Kidney (tissue), 14 donors: ENCODE data around the gene TRAK1. TPM values are rescaled to one million over a fixed set of nuclear protein-coding genes. Genes with fewer than 3 reads are reported as not detected.
A peak's percentile ranks its signal among the peaks of the same experiment; 100 is the strongest.

ENCODE experiments used
- DNase-seq, 5 donors: peaks; one replicate each; pipeline ENCODE4 v3.0.0-alpha.2; 2013 to 2020
- FAIRE-seq: peaks from 2 replicates; lab custom pipeline; 2012; peaks lifted over from hg19 to GRCh38; lab: Jason Lieb, UNC
- H3K27ac ChIP-seq, 2 donors: one replicate each; pipeline ENCODE4 v1.7.0; 2013; ENCODE audit warnings: low read depth in 2 of 2, low read length in 2 of 2, inconsistent platforms in 1 of 2
- H3K27me3 ChIP-seq: one replicate; pipeline ENCODE4 v1.7.1; 2013; ENCODE audit warnings: low read length, inconsistent platforms; ENCODE audit not compliant: control insufficient read depth, insufficient read depth
- H3K36me3 ChIP-seq, 3 donors: one replicate each; pipeline versions ENCODE4 v1.7.0 to v1.7.1; 2013; ENCODE audit warnings: low read length in 3 of 3, control low read depth in 1 of 3, inconsistent platforms in 1 of 3; ENCODE audit not compliant: insufficient read depth in 3 of 3, control insufficient read depth in 2 of 3
- H3K4me1 ChIP-seq, 3 donors: one replicate each; pipeline versions ENCODE4 v1.7.0 to v1.7.1; 2013; ENCODE audit warnings: low read length in 3 of 3, inconsistent platforms in 1 of 3, low read depth in 1 of 3; ENCODE audit not compliant: control insufficient read depth in 2 of 3, insufficient read depth in 2 of 3
- H3K4me3 ChIP-seq, 3 donors: one replicate each; pipeline versions ENCODE4 v1.7.0 to v1.8.1; 2013; ENCODE audit warnings: low read length in 3 of 3, control low read depth in 1 of 3, inconsistent platforms in 1 of 3
- H3K9ac ChIP-seq, 3 donors: one replicate each; pipeline versions ENCODE4 v1.7.0 to v1.7.1; 2013; ENCODE audit warnings: low read length in 3 of 3, control low read depth in 1 of 3, inconsistent platforms in 1 of 3
- H3K9me3 ChIP-seq, 3 donors: one replicate each; pipeline versions ENCODE4 v1.7.0 to v1.7.1; 2013; ENCODE audit warnings: low read length in 3 of 3, control low read depth in 1 of 3, inconsistent platforms in 1 of 3; ENCODE audit not compliant: control insufficient read depth in 2 of 3, insufficient read depth in 1 of 3
- CTCF ChIP-seq: IDR thresholded peaks from 3 replicates; pipeline ENCODE4 v1.5.1; 2012; ENCODE audit warnings: mild to moderate bottlenecking, moderate library complexity, borderline replicate concordance; ENCODE audit not compliant: insufficient read depth; ENCODE audit errors: extremely low read depth
- intact Hi-C: fragments of 100-400 bp; cut with DNase I; formaldehyde crosslinking; loops from one replicate; pipeline ENCODE4 v1.11.1; 2022
- polyA plus RNA-seq: library from polyadenylated mRNA; stranded (reverse); fragments of 350-450 nt; fragmentation: Illumina TruSeq; extraction: RNeasy Lipid Tissue Mini Kit (QIAGEN cat#74804); gene quantifications from one replicate; pipeline ENCODE4 v1.2.3, GENCODE V29; 2014; ENCODE audit warnings: low read depth, low replicate concordance; ENCODE audit not compliant: insufficient read depth
- total RNA-seq: library from RNA; stranded (reverse); fragmentation: NEBNext Ultra II Directional; extraction: Animal tissue kit (Norgen Biotek cat#: 25700); gene quantifications from one replicate; pipeline ENCODE4 v1.2.1, GENCODE V29; 2021
- donor health status: control.
- donor health status: control.
- donor health status: control.
- donor health status: control.
- donor health status: control.
- donor health status: DM: yes; HTN: yes; CAD: no.
- donor health status: Normal renal cell carcinoma (clear cell type).

TRAK1 gene
- total and polyA plus RNA-seq, 2 donors from 2014 or later, result 16.2 to 41.0 TPM

DNA sequence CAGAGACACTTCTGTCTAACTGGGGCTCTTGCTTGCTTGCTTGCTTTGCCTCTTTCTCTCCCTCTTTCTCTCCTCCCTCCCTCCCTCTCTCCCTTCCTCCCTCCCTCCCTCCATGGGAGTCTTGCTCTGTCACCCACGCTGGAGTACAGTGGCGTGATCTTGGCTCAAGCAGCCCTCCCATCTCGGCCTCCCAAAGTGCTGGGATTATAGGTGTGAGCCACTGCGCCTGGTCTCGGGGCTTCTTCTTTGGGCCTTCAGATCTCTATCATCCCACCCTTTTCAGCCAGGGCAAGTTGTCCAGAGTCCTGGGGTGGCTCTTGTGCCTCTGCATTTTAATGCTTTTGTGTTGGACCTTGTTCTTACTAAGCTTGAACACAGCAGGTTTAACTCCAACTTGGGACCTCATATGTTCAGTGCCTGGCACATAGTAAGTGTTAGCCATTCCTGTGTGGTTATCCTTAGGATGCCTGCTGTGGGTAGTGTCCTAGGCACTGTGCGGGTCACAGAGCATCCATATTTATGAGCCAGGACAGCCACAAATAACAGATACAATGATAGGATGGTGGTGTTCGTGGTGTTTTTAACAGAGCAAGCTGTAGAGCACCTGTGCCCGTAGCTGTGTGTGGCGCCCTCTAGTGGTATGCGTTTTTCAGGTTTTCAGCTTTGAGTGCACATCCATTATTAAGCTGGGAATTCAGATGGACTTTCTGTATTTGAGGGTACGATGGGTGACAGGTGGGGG is 99.7 kb downstream of the TRAK1 start:
- no peaks in the 10 kb centered on the region for H3K27me3 ChIP-seq
- peaks cover 2 to 34% (median 33%) of the 10 kb centered on the region in 3 donors for H3K36me3 ChIP-seq
- H3K9me3 ChIP-seq, result no peaks in the 10 kb centered on the region
- no peak overlapping the region for H3K4me3 ChIP-seq
- H3K4me1 ChIP-seq, result peaks cover 0 to 21% (median 14%) of the 10 kb centered on the region in 3 donors
- intact Hi-C loops, result no loop called here
- DNase-seq (peak in 4 of 5 donors; percentile 73 to 85 (median 81)), FAIRE-seq (no peak)
- peak; percentile 92 for TF ChIP-seq CTCF
- H3K9ac ChIP-seq, result no peak overlapping the region
- no peak overlapping the region for H3K27ac ChIP-seq

GRCh38 chr3:42191443-42191747 is 100.2 kb downstream of the TRAK1 start:
- H3K4me3 ChIP-seq, result no peak overlapping the region
- H3K4me1 ChIP-seq, result peaks cover 0 to 21% (median 14%) of the 10 kb centered on the region in 3 donors
- intact Hi-C loops, result no loop called here
- no peak for FAIRE-seq
- no peak overlapping the region for H3K9ac ChIP-seq
- H3K36me3 ChIP-seq, result peaks cover 2 to 37% (median 33%) of the 10 kb centered on the region in 3 donors
- H3K27ac ChIP-seq, result no peak overlapping the region
- TF ChIP-seq CTCF, result no peak
- H3K27me3 ChIP-seq, result no peaks in the 10 kb centered on the region
- no peaks in the 10 kb centered on the region for H3K9me3 ChIP-seq
- DNase-seq, result no peak

DNA sequence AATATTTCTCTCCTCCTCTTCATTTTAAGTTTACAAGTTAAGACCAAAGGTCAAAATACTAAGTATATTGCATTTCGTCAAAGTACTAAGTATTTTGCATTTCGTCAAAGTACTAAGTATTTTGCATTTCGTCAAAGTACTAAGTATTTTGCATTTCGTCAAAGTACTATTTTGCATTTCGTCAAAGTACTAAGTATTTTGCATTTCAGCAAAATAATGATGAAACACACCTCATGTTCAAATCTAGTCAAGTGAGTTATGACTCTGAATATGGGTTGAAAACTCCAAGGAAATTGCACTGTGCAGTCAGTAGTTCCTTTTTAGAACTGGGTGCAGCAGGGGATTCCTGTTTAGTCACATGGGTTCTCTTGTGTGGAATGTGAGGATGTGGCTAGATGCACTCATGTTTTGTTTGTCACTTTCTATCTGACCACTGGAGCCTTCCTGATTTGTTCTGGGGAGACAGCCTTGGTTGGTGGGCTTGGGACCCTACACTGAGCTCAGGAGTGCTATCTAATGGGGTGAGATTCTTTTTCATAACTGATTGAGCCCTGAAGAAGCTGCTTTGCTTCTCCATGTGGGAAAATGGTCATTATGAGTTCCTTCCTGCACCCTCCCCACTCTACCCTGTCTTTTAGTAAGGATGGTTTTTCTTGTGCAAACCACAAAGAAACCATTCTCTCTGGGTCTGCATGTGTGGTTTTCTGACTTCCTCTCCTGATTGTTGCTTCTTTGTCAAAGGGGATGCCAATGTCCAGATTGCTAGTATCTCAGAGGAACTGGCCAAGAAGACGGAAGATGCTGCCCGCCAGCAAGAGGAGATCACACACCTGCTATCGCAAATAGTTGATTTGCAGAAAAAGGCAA is 101.4 kb downstream of the TRAK1 start:
- Histone ChIP-seq H3K9me3 (no peaks in the 10 kb centered on the region), H3K36me3 (peaks cover 2 to 37% (median 35%) of the 10 kb centered on the region in 3 donors), H3K4me1 (peaks cover 0 to 21% (median 14%) of the 10 kb centered on the region in 3 donors), H3K27ac (no peak overlapping the region), H3K27me3 (no peaks in the 10 kb centered on the region), H3K4me3 (no peak overlapping the region), H3K9ac (no peak overlapping the region)
- intact Hi-C loops, result no loop called here
- FAIRE-seq (peak; percentile 82), DNase-seq (no peak)
- TF ChIP-seq CTCF, result no peak
